Activated CD4-positive, alpha-beta T cell treated with anti-CD3 and anti-CD28 coated beads, Interleukin-2, amount 10 ng/mL, durations not matched to agents 7 days and 5 days (primary cell): ENCODE measurements around the gene GMPS. TPM values are rescaled to one million over a fixed set of nuclear protein-coding genes. Genes with fewer than 3 reads are reported as not detected.

Experiments
- CTCF ChIA-PET: fragments of 350-600 bp; sonication (Branson Sonifier 250); formaldehyde crosslinking; loops from one replicate; lab custom pipeline; 2021; ENCODE audit warnings: antibody characterized with exemption; lab: Charles Lee
- POLR2A ChIA-PET: fragments of 350-600 bp; sonication (Branson Sonifier 250); formaldehyde crosslinking; loops from one replicate; lab custom pipeline; 2021; ENCODE audit warnings: antibody characterized with exemption; lab: Charles Lee
- DNase-seq: peaks from one replicate; pipeline ENCODE4 v3.0.0-alpha.2; 2020
- H3K27ac Mint-ChIP-seq: one replicate; pipeline ENCODE4 v1.8.0; 2021; ENCODE audit warnings: mild to moderate bottlenecking, moderate library complexity, mixed read lengths
- H3K27me3 Mint-ChIP-seq: one replicate; pipeline ENCODE4 v1.8.0; 2021; ENCODE audit warnings: mixed read lengths
- H3K36me3 Mint-ChIP-seq: one replicate; pipeline ENCODE4 v1.8.0; 2021; ENCODE audit warnings: low read depth, mixed read lengths
- H3K4me1 Mint-ChIP-seq: one replicate; pipeline ENCODE4 v1.8.0; 2021; ENCODE audit warnings: mixed read lengths
- H3K4me3 Mint-ChIP-seq: one replicate; pipeline ENCODE4 v1.8.0; 2021; ENCODE audit warnings: mild to moderate bottlenecking, moderate library complexity, mixed read lengths
- H3K9me3 Mint-ChIP-seq: one replicate; pipeline ENCODE4 v1.8.0; 2021; ENCODE audit warnings: mixed read lengths
- total RNA-seq, 2 experiments: library from RNA; stranded (reverse); gene quantifications; one replicate each; pipeline ENCODE4 v1.2.3, GENCODE V29; 2021

Gene GMPS
- total RNA-seq, 2 experiments from 2014 or later, result 92.1 to 99.2 TPM

- peak overlapping the region; percentile 78 for H3K27ac Mint-ChIP-seq
- POLR2A ChIA-PET, result no interaction called here
- no peak for DNase-seq
- H3K27me3 Mint-ChIP-seq, result no peaks in the 10 kb centered on the region
- H3K9me3 Mint-ChIP-seq, result peaks cover 8% of the 10 kb centered on the region
- H3K4me1 Mint-ChIP-seq, result peaks cover 25% of the 10 kb centered on the region
- CTCF ChIA-PET, result interaction anchor here (0.7 to 1.4 kb wide), 3 partner anchors 12 to 101 kb away, joined by 3 to 5 read pairs (median 3); no protein-coding TSS in a partner anchor
- H3K36me3 Mint-ChIP-seq, result peaks cover 71% of the 10 kb centered on the region
- no peak overlapping the region for H3K4me3 Mint-ChIP-seq
Measured at GRCh38 chr3:155912090-155912489, 41.6 kb downstream of the GMPS start.

- Mint-ChIP-seq H3K4me3 (no peak overlapping the region), H3K4me1 (peaks cover 25% of the 10 kb centered on the region), H3K36me3 (peaks cover 72% of the 10 kb centered on the region), H3K27me3 (no peaks in the 10 kb centered on the region), H3K9me3 (peaks cover 6% of the 10 kb centered on the region), H3K27ac (no peak overlapping the region)
- CTCF ChIA-PET, result interaction anchor here (1.4 kb wide), 1 partner anchor 26 kb away, joined by 3 read pairs; no protein-coding TSS in a partner anchor
- POLR2A ChIA-PET, result no interaction called here
- DNase-seq, result no peak
Measured at GRCh38 chr3:155912579-155913190, 42.2 kb downstream of the GMPS start.

- H3K4me1 Mint-ChIP-seq, result peaks cover 10% of the 10 kb centered on the region
- POLR2A ChIA-PET, result no interaction called here
- CTCF ChIA-PET, result interaction anchor here (1.5 kb wide), 1 partner anchor 21 kb away, joined by 3 read pairs; no protein-coding TSS in a partner anchor
- H3K36me3 Mint-ChIP-seq, result peaks cover 49% of the 10 kb centered on the region
- no peaks in the 10 kb centered on the region for H3K9me3 Mint-ChIP-seq
- no peak overlapping the region for H3K27ac Mint-ChIP-seq
- DNase-seq, result no peak
- H3K27me3 Mint-ChIP-seq, result no peaks in the 10 kb centered on the region
- H3K4me3 Mint-ChIP-seq, result no peak overlapping the region
Measured at GRCh38 chr3:155917781-155918180, 47.3 kb downstream of the GMPS start.

GRCh38 chr3:155919728-155920127, 49.3 kb downstream of the GMPS start:
- no peaks in the 10 kb centered on the region for H3K9me3 Mint-ChIP-seq
- H3K27ac Mint-ChIP-seq, result no peak overlapping the region
- peaks cover 10% of the 10 kb centered on the region for H3K4me1 Mint-ChIP-seq
- no peak overlapping the region for H3K4me3 Mint-ChIP-seq
- DNase-seq, result no peak
- no peaks in the 10 kb centered on the region for H3K27me3 Mint-ChIP-seq
- peaks cover 51% of the 10 kb centered on the region for H3K36me3 Mint-ChIP-seq
- POLR2A ChIA-PET, result no interaction called here
- CTCF ChIA-PET, result interaction anchor here (0.6 to 1.4 kb wide), 2 partner anchors 12 to 14 kb away, joined by 3 to 4 read pairs; no protein-coding TSS in a partner anchor

- DNase-seq, result no peak
- POLR2A ChIA-PET, result no interaction called here
- peaks cover 7% of the 10 kb centered on the region for H3K4me1 Mint-ChIP-seq
- no peak overlapping the region for H3K27ac Mint-ChIP-seq
- no peaks in the 10 kb centered on the region for H3K27me3 Mint-ChIP-seq
- CTCF ChIA-PET, result interaction anchor here (1.1 to 1.4 kb wide), 3 partner anchors 11 to 115 kb away, joined by 3 to 9 read pairs (median 3); partner anchors contain the start of gene C3orf33
- no peaks in the 10 kb centered on the region for H3K9me3 Mint-ChIP-seq
- H3K4me3 Mint-ChIP-seq, result no peak overlapping the region
- peaks cover 48% of the 10 kb centered on the region for H3K36me3 Mint-ChIP-seq
Measured at GRCh38 chr3:155921486-155921885, 51.0 kb downstream of the GMPS start.

- Mint-ChIP-seq H3K4me1 (no peaks in the 10 kb centered on the region), H3K27ac (no peak overlapping the region), H3K9me3 (no peaks in the 10 kb centered on the region), H3K4me3 (no peak overlapping the region), H3K27me3 (no peaks in the 10 kb centered on the region), H3K36me3 (peaks cover 43% of the 10 kb centered on the region)
- DNase-seq, result no peak
- ChIA-PET POLR2A (no interaction called here), CTCF (no interaction called here)
Measured at GRCh38 chr3:155934230-155934629, 63.8 kb downstream of the GMPS start.

- Mint-ChIP-seq H3K4me3 (no peak overlapping the region), H3K27ac (no peak overlapping the region), H3K4me1 (no peaks in the 10 kb centered on the region), H3K36me3 (peaks cover 47% of the 10 kb centered on the region), H3K27me3 (no peaks in the 10 kb centered on the region), H3K9me3 (no peaks in the 10 kb centered on the region)
- ChIA-PET CTCF (interaction anchor here (1.3 to 2.3 kb wide), 4 partner anchors 21 to 133 kb away, joined by 3 to 9 read pairs (median 4); partner anchors contain the start of gene C3orf33), POLR2A (no interaction called here)
- DNase-seq, result no peak
Measured at GRCh38 chr3:155938409-155938808, 68.0 kb downstream of the GMPS start.

GRCh38 chr3:155941354-155941753, 70.9 kb downstream of the GMPS start:
- DNase-seq, result no peak
- Mint-ChIP-seq H3K4me3 (no peak overlapping the region), H3K36me3 (peaks cover 33% of the 10 kb centered on the region), H3K4me1 (no peaks in the 10 kb centered on the region), H3K27ac (no peak overlapping the region), H3K27me3 (no peaks in the 10 kb centered on the region), H3K9me3 (no peaks in the 10 kb centered on the region)
- ChIA-PET CTCF (interaction anchor here (0.7 kb wide), 2 partner anchors 59 to 735 kb away, joined by 3 read pairs; no protein-coding TSS in a partner anchor), POLR2A (no interaction called here)

- H3K27ac Mint-ChIP-seq, result no peak overlapping the region
- CTCF ChIA-PET, result no interaction called here
Measured at GRCh38 chr3:155944081-155944480, 73.6 kb downstream of the GMPS start.

GRCh38 chr3:155946178-155946577, 75.7 kb downstream of the GMPS start:
- Mint-ChIP-seq H3K27ac (no peak overlapping the region), H3K36me3 (peaks cover 9% of the 10 kb centered on the region), H3K4me1 (no peaks in the 10 kb centered on the region), H3K9me3 (no peaks in the 10 kb centered on the region), H3K4me3 (no peak overlapping the region), H3K27me3 (no peaks in the 10 kb centered on the region)
- CTCF ChIA-PET, result interaction anchor here (0.9 kb wide), 1 partner anchor 10 kb away, joined by 3 read pairs; no protein-coding TSS in a partner anchor
- DNase-seq, result no peak
- POLR2A ChIA-PET, result no interaction called here

More at GRCh38 chr3:155944081-155944480, 73.6 kb downstream of the GMPS start:
- DNase-seq, result no peak
- Mint-ChIP-seq H3K36me3 (peaks cover 16% of the 10 kb centered on the region), H3K4me1 (no peaks in the 10 kb centered on the region), H3K4me3 (no peak overlapping the region), H3K9me3 (no peaks in the 10 kb centered on the region), H3K27me3 (no peaks in the 10 kb centered on the region)
- POLR2A ChIA-PET, result no interaction called here

- Mint-ChIP-seq H3K27me3 (no peaks in the 10 kb centered on the region), H3K27ac (no peak overlapping the region), H3K9me3 (no peaks in the 10 kb centered on the region), H3K4me1 (no peaks in the 10 kb centered on the region), H3K36me3 (peaks cover 2% of the 10 kb centered on the region), H3K4me3 (no peak overlapping the region)
- POLR2A ChIA-PET, result no interaction called here
- DNase-seq, result no peak
- CTCF ChIA-PET, result interaction anchor here (0.6 kb wide), 1 partner anchor 560 kb away, joined by 3 read pairs; no protein-coding TSS in a partner anchor
Measured at GRCh38 chr3:155948476-155948875, 78.0 kb downstream of the GMPS start.

GRCh38 chr3:155949453-155950217, 79.2 kb downstream of the GMPS start:
- POLR2A ChIA-PET, result no interaction called here
- no peak overlapping the region for H3K27ac Mint-ChIP-seq
- H3K4me1 Mint-ChIP-seq, result no peaks in the 10 kb centered on the region
- no peak overlapping the region for H3K4me3 Mint-ChIP-seq
- DNase-seq, result no peak
- H3K9me3 Mint-ChIP-seq, result no peaks in the 10 kb centered on the region
- H3K27me3 Mint-ChIP-seq, result no peaks in the 10 kb centered on the region
- H3K36me3 Mint-ChIP-seq, result peaks cover 2% of the 10 kb centered on the region
- CTCF ChIA-PET, result no interaction called here
